ENCODE data around the gene SMARCC2.
A peak's percentile ranks its signal among the peaks of the same experiment; 100 is the strongest.

Gene SMARCC2

DNA sequence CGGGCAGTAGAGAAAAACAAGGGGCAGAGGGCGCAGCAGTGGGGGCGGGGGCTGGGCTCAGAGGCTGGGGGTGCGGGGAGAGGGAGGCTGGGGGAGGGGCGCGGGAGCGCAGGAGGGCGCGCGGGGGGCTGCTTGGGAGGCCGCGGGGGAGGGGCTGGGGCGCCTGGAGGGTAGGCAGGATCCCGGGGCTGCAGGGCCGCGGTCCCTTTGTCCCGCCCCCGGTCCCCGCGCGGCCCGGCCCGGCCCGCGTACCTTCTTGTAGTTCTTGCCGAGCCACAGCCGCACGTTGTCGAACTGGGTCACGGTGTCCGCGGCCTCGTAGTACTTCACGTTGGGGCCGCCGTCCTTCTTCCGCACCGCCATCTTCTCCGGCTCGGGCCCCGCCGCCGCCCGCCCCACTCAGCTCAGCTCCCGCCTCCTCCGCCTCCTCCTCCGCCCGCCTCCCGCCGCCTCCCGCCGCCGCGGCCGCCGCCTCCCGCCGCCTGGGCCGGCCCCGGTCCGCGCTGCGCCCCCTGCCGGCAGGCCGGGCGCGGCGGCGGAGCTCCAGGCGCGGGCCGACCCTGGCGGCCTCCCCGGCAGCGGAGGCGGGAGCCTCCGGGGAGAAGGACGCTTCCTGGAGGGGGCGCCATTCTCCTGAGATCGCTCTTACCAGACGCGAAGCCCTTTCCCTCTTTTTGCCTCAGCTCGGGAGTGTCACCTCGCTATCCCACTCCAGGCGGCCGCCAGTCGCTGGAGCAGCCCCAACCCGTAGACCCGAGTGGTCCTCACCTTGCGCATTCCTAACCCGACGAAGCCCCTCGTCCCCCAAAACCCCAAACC, at the start of gene SMARCC2:
Gene SMARCC2 (minus strand): TSS at position 385 of the 819 bp plus-strand sequence. CDS start 22 bp downstream, at position 363.
- peak; percentile 87 for DNase-seq (ENCODE audit: insufficient read length, low spot score)
- no peak for FAIRE-seq

DNA sequence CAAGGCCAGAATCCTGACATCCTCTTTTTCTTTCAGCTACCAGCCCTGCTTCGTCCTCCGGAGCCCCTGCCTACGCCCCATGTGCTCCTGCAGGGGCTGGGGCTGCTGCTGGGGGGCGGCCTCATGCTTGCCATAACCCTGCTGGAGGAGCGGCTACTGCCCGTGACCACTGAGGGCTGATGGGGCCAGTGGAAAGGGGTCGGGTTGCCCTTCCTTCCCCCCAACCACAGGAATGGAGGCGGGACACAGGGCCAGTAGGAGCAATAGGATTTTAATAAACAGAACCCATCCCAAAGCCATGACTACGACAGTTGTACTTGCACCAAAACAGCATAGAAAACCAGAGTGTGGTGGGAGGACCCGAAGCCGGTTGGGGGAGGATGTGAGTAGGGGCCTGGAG, 48.3 kb upstream of the SMARCC2 start:
- FAIRE-seq (no peak), DNase-seq (ENCODE audit: insufficient read length, low spot score) (no peak)

DNA sequence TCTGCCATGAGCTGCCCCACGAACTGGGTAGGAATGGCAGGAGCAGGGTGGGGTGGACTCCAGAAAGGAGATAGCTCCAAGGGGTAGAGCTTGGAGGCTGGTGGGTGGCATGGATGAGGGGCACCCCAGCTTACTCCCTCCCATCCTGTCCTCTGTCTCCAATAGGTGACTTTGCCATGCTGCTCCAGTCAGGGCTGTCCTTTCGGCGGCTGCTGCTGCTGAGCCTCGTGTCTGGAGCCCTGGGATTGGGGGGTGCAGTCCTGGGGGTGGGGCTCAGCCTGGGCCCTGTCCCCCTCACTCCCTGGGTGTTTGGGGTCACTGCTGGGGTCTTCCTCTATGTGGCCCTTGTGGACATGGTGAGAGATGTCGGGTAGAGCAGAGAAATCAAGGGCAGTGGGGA, 47.7 kb upstream of the SMARCC2 start:
- DNase-seq (ENCODE audit: insufficient read length, low spot score) (no peak), FAIRE-seq (no peak)

DNA sequence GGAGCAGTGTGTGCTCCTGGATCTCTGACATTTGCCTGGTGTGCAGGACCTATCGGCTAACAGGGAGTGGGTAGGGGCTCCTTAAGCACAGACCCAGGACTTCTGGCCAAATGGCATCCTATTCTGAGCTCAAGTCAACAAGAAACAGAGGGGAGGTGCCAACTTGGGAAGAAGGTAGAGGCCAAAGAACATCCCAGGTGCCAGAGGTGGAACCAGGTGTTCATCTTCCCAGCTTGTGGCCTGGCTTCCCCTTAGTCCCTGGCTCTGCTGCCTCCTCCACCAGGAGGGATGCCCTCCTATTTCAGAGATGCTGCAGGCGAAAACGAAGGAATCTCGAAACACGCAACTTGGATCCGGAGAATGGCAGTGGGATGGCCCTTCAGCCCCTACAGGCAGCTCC, 46.8 kb upstream of the SMARCC2 start:
- no peak for FAIRE-seq

DNA sequence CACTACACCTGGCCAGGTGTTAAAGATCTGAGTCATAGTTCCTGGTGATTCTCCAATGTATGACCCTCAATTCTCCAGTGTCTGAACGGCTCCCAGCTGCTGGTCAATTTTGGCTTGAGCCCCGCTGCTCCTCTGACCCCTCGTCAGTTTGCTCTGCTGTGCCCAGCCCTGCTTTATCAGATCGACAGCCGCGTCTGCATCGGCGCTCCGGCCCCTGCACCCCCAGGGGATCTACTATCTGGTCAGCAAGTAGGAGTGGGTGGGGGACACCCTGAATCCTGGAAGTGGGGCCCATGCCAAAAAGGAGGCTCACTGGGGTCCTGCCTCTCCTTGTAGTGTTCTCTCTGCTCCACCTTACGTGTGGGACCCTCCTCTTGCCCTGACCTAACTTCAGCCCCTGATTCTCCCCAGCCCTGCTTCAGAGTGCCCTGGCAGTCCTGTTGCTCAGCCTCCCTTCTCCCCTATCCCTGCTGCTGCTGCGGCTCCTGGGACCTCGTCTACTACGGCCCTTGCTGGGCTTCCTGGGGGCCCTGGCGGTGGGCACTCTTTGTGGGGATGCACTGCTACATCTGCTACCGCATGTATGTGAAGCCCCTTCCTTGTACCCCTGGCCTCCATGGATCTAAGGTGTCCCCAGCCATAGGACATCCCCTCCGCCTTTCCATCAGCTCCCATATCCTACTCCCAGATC, 45.6 kb upstream of the SMARCC2 start:
- DNase-seq (ENCODE audit: insufficient read length, low spot score) (no peak), FAIRE-seq (no peak)

More for the DNA sequence above, 46.8 kb upstream of the SMARCC2 start:
- DNase-seq (ENCODE audit: insufficient read length, low spot score), result no peak

DNA sequence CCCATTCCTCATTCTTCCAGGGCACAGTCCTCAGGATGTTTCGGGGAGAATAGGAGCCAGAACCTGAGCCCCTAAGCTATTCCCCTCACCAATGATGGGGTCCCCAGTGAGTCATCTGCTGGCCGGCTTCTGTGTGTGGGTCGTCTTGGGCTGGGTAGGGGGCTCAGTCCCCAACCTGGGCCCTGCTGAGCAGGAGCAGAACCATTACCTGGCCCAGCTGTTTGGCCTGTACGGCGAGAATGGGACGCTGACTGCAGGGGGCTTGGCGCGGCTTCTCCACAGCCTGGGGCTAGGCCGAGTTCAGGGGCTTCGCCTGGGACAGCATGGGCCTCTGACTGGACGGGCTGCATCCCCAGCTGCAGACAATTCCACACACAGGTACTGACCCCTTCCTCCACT, 41.9 kb upstream of the SMARCC2 start:
- DNase-seq (ENCODE audit: insufficient read length, low spot score), result no peak
- FAIRE-seq, result no peak

DNA sequence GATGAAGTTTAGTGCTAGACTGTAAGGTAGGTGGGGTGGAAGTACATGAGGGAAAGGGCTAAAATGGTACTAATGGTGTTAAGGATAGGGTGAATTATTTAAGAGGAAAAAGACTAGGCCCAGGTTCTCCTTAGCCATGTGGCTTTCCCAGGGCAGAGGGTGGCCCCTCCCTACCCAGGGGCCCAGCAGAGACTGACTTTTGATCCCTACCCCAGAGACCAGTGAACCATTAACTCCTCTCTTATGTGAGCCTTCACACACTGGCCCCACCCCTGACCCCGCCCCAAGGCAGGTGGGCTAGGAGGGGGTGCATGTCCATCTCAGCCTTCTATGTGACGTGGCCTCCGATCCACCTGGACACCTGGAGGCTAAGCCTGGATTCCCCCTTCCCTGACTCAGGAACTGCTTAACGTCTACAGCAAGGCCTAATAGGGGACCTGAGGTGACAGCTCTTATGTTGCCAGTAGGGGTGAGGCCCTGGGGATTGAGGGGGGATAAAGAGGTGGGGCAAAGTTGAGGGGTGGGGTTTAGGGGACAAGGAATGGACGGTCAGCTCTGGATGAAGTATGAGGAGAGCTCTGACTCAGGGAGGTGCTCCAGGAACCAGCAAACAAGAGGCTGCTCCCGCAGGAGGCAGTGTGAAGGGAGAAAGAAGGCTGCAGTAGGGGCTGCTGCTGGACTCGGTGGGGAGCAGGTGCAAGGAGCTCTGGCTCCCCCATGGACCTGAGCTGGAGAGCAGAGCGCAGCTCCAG, 41.3 kb upstream of the SMARCC2 start:
- no peak for FAIRE-seq

DNA sequence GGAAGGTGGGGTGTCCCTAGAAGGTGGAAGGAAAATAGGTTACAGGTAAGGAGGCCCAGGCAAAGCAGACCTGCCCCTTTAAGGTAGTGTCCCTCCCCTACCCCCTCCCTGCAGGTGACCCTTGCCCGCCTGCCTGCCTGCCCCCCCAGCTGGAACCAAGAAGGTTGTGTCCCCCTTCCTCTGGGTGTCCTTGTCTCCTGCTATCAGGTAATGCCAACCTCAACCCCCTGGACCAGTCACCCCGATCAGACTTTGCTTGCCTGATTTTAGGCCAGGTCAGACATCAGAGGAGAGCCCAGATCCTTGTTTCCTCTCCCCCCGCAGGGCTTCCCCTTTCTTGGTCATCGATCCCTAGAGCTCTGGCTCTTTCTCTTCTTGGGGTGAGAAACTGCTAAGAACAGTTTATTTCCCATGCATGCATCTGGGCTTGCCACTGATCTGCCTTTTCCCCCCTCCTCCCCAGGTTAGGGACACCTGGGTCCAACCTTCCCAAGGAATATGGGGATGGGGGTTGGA, 40.7 kb upstream of the SMARCC2 start, which contains the start of gene SLC39A5:
Gene SLC39A5 (plus strand): TSS at position 136 of the 516 bp plus-strand sequence. CDS start 1,224 bp downstream, outside the sequence.
- FAIRE-seq, result no peak
- no peak for DNase-seq (ENCODE audit: insufficient read length, low spot score)

More for the DNA sequence above, 41.3 kb upstream of the SMARCC2 start:
- DNase-seq (ENCODE audit: insufficient read length, low spot score), result no peak

DNA sequence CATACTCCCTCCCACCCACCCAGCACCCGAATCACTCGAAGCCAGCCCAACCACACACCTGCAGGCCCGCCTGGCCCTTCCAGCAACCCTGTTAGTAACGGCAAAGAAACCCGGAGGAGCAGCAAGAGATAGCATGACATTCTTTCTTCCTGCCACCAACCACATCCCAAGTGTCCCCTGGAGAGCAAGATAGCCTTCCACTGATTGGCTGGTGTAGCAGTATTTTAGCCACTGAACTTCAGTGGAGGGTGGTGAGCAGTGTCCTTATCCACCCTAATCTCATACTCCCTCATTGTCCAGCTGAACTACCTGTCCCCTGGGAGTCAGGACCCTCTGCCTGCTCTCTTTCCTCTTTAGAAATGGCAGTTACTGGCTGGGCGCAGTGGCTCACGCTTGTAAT, 39.8 kb upstream of the SMARCC2 start:
- DNase-seq (ENCODE audit: insufficient read length, low spot score), result no peak
- FAIRE-seq, result no peak

DNA sequence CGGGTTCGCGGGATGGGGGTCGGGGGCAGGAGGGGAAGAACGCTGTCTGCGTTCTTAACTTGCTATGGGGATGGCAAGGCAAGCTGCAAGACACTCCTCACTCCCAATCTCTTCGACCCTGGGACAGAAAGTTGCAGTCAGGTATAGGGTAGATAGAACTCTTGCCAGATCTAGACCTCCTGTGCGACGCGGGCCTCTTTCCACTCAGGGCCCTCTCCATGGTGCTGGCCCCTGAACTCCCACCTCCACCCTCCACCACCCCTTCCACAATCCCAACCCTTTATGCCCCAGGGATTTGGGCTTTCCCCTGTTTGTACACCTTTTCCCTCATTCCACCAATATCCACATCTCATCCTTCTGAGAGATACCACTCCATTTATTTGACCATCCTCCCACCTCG, 35.7 kb upstream of the SMARCC2 start:
- DNase-seq (ENCODE audit: insufficient read length, low spot score), result no peak
- no peak for FAIRE-seq

DNA sequence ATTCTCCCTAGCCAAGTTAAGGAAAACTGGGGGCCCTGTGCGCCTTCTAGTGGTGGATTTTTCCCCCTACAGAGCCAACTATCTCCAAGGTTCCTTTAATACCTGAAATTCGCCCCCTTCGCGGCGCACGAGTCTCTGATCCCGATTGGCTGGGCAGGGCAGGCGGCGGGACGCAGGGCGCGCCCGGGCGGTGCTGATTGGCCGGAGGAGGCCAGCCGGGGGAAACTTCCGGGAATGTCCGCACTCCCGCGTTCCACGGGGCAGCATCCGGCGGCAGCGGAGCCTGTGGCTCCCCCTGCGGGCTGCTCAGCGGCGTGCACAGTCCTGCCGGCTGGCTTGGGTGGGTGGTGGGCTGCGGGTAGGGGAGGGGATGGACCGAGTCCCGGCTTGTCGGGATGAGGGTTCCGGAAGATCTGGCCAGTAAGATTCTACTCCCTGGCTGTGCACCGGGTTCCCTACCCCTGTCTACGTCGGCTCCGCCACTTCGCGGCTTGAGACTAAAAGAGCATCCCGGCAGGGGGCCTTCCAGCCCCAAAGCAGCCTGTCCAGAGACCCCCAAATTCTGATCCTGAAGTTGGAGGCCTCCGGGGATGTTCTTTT, 34.9 kb upstream of the SMARCC2 start, which contains the start of gene NABP2:
Gene NABP2 (plus strand): TSS at position 241 of the 600 bp plus-strand sequence. CDS start 515 bp downstream, outside the sequence.
- DNase-seq (ENCODE audit: insufficient read length, low spot score), result peak; percentile 98

DNA sequence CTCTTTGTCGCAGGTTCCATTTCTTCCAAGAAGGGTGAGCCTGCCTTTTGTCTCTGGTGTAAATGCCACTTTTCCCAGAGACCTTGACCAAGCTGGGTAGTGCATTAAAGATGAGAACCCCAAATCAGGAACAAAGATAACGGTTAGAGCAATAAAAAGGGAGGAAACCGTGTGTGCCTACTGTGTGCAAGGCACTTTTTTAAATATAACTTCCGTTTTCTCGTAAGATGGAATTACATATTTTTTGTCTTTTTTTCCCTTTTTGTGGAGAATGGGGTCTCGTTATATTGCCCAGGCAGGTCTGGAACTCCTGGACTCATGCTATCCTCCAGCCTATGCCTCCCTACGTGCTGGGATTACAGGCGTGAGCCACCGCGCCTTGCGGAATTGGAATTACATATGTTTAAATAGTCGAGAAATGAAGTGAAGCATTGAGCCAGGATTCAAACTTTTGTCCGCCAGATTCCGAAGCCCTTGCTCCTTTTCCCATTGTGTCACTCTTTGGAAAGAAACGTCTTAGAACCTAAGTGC, 34.4 kb upstream of the SMARCC2 start:
- DNase-seq (ENCODE audit: insufficient read length, low spot score) (no peak), FAIRE-seq (peak; percentile 62)

More for the DNA sequence above, 34.9 kb upstream of the SMARCC2 start, which contains the start of gene NABP2:
- peak; percentile 90 for FAIRE-seq

DNA sequence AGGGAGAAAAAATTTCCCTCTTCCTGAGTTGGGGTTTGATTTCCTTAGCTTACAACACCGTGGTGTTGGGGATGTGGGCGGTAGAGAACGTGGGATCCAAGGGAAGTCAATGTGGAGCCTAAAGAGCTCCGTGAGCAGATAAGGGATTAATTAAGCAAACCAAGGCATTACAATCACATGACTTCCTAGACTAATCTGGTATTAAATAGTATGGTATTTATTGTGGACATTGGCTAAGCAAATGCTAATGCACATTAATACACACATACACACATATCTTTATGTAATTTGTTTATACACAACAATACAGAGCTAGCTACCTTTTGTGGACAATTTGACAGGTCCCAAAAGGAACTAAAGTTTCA, 33.2 kb upstream of the SMARCC2 start:
- peak; percentile 57 for FAIRE-seq
- DNase-seq (ENCODE audit: insufficient read length, low spot score), result no peak

DNA sequence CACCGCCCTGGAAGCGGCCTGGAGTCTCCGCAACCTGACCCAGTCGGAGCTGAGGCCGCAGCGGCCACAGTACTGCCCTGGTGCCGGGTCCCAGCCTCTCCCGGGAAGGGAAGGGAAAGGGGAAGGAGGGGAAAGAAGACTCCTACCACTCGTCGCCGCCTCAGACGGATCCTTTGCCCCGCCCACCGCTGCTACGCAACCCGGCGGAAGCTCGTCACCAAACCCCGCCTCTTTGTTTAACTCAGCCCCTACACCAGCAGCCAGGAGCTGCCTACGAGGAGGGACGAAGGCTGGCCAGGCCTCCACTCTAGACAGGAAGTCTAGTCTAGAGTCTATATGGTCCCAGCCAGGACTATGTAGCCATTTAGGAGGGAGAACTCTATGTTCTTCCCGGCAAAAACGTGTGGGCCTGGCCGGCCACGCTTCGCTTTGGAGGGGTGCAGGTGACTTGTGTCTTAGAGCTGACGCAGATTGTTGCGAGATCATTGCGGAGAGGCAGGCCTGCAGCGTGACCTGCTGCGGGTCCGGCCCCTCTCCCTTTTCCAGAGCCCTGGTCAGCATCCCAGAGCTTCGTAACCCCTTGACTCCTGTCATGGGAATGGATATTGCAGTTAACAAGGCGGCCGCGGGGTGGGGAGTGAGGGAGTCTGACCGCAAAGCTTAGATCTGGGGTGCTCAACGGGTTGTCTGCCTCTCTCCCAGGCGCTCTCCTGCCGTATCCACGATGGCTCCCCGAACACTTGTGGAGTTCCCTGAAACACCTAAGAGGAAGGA, 32.7 kb upstream of the SMARCC2 start, which contains the start of gene RNF41:
Gene RNF41 (minus strand): TSS at position 166 of the 774 bp plus-strand sequence. CDS start 7,875 bp downstream, outside the sequence.
- DNase-seq (ENCODE audit: insufficient read length, low spot score), result peak; percentile 98
- peak; percentile 100 for FAIRE-seq

DNA sequence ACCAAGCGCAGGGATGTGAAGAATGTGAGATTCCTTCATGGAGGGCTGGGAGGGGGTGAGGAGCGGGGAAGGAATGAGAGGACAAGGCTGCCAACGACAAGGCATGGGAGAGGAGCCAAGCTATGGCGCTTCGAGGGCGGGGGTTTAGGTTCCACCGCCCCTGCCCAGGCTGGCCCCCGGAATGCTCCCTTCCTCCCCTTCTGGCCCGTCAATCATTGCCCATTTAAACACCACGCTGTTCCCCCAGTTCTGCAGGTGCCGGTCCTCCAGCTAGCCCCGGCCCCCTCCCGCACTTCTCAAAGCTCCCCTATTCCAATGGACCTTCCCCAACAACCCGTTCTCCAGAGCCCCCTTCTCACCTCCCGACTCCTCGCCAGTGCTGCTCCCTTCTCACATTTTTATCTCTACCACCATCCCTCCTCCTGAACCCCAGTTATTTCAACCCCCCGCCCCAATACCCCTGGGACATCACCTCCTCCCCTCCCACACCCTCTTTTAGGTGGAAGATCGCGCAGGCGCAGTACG, 32.0 kb upstream of the SMARCC2 start:
- no peak for FAIRE-seq
- DNase-seq (ENCODE audit: insufficient read length, low spot score), result no peak

DNA sequence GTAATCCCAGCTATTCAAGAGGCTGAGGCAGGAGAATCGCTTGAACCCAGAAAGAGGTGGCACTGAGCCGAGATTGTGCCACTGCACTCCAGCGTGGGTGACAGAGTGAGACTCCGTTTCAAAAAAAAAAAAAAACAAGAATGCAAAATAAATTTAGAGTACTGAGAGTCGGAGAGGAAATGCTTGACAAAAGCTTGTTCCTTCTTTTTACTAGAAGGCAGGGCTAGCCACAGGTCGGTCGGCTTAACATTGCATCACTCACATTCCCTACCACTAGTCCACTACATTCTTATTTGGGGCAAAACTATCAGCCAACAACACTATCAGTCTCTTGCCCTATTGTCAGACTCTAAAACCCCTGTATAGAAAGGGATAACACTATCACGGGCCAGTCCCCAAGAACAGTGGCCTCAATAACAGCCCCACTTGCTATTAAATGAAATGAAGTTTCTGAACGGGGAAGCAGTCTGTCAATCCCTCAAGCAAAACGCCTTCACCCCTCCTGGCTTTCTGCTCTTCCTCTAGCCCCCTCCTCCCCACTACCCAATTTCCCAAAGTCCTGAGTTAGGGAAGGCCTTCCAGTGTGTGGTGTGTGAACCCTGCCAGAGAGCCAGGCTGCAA, 31.4 kb upstream of the SMARCC2 start:
- FAIRE-seq (peak; percentile 11), DNase-seq (ENCODE audit: insufficient read length, low spot score) (no peak)

DNA sequence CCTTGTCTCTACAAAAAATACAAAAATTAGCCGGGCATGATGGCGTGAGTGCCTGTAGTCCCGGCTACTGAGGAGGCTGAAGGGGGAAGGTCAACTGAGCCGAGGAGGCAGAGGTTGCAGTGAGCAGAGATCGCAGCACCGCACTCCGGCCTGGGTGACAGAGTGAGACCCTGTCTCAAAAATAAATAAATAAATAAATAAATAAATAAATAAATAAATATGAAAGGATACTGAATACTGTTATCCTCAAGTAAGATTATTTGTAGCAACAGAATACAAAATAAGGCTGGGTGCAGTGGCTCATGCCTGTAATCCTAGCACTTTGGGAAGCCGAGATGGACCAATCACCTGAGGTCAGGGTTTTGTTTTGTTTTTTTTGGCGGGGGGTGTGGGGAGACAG, 30.6 kb upstream of the SMARCC2 start:
- DNase-seq (ENCODE audit: insufficient read length, low spot score), result no peak
- no peak for FAIRE-seq

DNA sequence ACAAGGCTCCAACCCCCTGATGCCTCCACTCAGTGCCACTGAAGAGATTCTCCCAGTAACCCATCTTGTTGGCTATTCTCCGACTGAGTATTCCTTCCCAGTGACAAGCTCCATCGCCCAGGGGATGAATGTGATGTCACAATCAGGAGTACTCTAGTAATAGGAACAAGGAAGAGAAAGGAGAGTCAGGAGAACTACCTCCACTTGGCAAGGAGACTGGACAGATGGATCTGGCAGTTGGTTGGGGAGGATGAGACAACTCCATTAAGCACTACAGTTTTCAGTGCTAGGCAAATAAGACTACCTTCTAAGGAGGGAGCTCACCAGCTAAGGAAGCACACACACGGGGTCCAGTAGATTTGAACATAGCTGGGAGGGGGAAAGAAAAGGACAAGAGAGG, 27.2 kb upstream of the SMARCC2 start:
- no peak for FAIRE-seq
- no peak for DNase-seq (ENCODE audit: insufficient read length, low spot score)

DNA sequence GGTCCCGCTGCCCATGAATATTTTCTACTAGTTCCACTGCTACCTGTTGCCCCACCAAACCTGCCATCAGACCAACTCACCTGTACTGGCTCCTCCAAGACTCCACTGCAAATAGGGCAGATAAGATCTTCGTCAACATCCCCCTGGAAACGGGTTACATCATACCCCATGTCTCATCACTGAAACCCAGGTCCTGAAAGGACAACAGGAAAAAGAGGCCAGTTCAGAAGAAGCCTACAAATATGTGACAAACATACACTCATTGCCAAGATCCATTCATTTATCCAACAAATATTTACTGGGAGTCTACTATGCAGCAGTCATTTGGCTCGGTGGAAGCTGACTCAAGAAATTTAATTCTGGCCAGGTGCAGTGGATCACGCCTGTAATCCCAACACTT, 24.6 kb upstream of the SMARCC2 start:
- DNase-seq (ENCODE audit: insufficient read length, low spot score) (no peak), FAIRE-seq (no peak)

Measured in GM19239 (cell line).